NCI-H2171 treated with DMSO at 0.1 percent for 48 hours (cell line): ENCODE data around the gene C3.

Experiments used
- DNase-seq: peaks from one replicate; lab custom pipeline; 2025; lab: John Stamatoyannopoulos, UW

C3 gene

DNA sequence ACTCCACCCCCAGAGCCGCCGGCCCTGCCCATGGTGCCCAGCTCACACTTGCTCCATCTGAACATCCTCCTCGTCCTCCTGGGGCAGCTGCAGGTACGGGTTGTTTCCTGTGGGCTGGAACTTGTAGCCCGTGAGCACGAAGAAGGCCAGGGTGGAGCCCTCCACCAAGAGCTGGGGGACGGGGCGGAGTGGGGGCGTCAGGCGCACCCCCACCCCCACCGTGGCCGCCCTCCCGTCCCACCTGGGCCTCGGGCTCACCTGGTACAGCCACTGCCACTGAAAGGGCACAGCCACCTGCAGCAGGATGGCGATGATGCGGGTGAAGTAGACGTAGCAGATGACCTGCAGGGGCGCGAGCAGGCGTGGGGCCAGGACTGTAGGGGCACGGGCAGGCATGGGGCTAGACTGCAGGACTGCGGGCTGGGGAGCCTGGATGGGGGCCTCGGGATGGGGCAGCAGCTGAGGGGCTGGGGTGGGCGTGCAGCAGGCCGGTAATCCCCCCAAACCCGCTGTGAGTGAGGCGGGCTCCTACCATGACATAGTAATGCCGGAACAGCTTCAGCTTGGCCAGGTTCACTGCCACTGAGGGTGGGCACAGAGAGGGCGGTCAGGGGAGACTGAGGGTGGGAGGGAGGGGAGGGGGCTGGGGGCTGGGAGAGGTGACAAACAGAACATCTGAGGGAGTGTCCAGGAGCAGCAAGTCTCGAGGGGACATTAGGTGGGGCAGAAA lies 10.7 kb upstream of the C3 start:
- DNase-seq = no peak

DNA sequence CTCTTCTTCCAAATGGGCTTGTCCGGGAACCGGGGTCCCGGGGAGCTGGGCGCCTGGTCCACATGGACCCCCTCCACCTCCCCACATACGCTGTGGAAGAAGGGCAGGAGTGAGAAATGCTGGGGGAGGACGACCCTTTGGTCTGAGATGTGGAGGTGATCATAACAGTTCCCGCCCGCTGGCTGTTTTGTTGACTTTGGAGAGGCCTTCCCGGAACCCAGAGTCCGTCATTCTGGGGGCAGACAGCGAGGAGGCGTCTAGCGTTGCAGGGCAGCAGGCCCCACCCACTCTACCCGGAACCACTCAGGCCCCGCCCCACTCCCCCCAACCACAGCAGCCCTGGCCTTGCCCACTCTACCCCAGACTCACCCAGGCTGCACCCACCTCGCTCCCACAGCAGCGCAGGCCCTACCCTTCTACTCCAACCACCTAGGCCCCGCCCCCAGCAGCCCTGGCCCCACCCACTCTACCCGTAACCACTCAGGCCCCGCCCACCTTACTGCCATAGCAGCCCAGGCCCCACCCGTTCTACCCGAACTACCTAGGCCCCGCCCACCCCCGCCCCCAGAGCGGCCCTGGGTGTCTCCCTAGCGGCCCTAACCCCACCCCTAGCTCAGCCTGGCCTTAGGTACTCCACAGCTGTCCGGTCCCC lies 9.8 kb upstream of the C3 start:
- no peak for DNase-seq

DNA sequence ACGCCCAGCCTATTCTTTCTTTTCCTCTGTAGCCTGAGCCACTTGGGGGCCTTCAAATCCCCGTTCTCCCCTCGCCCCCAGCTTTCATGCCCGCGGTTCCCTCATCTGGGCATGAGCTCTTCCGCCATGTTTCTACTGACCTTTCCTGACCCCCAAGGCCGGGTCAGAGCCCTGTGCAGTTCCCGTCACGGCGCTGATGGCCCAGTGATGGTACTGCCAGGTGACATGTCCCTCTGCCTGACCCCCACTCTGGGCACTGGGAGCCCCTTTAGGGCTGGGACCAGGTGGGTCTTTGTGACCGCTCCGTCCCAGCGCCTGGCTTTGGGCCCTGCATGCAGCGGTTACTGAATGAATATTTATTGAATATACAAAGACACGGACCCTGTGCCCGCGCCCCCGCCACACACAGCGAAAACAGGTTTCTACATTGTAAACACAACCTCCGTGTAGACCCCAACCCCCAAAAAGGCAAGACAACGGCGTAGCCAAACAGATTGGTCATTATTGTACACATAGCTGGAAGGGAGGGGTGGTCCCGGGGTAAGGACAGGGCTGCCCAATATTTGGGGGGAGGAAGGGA lies 9.2 kb upstream of the C3 start:
- no peak for DNase-seq

DNA sequence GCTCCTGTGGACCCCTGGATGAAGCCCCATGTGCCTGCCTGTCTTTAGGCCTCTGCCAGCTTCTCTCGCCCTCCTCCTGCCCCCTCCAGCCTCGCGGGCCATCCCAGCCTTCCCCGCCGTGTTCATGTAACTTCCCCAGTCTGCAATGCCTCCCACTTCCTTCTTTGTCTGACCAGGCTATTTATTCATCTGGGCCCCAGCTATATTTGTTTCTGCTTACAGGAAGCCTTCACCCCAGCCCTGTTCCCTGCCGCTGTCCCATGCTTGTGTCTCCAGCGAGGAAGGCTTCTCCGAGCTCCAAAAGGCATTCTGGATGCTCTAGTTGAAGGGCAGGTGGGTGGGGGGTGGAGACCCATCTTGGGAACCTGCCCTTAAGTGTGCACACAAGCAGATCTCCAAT lies 7.9 kb upstream of the C3 start:
- no peak for DNase-seq

DNA sequence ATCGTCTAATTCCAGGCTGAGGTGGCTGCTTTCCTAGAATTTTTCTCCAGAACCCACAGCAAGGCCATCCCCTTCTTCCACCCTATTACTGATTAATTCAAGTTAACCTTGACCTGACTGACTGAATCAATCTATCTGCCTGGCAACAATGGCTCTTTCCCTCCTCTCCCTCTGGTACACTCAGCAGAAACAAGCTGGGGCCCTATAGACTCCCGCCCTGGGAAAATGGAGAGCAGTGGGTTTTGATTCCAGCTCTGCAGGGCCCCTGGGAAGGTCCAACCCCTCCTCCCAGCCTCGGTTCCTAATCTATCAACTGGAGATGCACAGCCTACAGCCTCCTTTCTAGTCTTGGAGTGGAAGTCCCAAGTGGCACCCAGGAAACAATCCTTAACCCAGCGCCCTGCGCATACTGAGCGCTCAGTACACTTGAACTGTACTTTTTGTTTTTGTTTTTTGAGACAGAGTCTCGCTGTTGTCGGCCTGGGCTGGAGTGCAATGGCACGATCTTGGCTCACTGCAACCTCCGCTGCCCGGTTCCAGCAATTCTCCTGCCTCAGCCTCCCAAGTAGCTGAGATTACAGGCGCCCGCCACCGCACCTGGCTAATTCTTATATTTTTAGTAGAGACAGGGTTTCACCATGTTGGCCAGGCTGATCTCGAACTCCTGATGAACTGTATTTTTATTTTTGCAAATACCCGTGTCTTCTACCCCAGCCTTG lies 5.2 kb upstream of the C3 start:
- no peak for DNase-seq

DNA sequence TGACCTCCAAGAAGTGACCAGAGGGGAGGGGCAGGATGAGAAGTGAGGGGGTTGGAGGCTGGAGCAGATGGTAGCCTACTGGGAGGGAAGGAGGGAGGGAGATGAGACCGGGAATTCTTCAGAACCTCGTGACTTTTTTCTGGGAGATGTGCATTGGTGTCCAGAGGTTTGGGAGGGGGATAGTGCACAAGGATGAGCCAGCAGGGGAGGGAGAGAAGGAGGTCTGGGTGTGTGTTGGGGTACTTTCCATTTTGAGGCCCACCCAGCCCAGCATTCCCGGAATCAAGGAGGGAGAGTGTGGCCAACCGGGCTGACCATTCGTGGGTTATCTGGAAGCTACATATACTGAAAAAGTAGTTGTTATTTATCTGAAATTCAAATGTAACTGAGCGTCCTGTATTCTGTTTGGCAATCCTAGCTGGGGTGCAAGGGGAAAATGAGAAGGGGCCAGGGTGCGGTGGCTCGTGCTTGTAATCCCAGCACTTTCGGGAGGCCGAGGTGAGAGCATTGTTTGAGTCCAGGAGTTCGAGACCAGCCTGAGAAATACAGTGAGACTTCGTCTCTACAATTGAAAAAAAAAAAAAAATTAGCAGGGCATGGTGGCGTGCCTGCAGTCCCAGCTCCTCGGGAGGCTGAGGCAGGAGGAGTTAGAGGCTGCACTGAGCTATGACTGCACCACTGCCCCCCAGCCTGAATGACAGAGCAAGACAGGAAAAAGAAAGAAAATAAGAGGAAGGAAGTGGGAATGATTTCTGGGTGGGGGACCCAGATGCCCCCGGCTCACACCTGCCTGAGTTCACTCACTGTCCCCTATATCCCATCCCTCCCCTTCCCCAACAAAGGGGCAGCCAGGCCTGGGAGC lies 4.4 kb upstream of the C3 start:
- no peak for DNase-seq

DNA sequence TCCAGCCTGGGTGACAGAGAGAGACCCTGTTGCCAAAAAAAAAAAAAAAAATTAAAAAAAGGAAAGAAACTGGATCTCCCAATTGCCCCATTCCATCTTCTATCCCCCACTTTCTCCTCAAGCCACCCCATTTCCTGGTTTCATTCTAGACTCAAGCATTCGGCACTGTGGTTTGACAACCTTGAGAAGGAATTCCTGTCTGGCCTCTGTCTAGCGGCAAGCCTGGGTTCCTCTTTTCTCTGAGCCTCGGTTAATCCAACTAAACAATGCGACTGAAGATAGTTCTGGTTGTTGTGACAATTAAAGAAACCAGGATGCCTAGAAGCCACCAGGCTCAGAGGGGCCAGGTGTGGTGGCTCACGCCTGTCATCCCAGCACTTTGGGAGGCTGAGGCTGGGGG lies 3.3 kb upstream of the C3 start:
- DNase-seq = no peak

DNA sequence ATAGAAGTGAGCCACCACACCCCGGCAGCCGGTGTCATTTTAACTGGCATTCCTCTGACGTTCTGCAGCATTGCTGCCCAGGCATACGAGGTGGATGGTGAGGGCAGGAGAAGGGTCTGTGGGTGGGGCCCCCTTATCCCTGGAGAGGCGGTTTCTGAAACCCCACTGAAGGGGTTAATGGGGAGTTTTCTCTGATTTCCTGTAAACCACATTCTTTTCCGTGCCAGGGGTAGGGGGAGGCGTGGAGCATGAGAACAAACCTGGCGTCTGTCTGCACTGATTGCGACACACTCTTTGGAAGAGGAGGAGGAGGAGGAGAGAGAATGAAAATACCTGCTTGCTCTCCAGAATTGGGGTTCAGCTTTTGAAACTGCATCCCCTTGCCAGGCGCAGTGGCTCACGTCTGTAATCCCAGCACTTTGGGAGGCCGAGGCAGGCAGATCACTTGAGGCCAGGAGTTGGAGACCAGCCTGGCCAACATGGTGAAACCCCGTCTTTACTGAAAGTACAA lies 2.7 kb upstream of the C3 start:
- DNase-seq = no peak

DNA sequence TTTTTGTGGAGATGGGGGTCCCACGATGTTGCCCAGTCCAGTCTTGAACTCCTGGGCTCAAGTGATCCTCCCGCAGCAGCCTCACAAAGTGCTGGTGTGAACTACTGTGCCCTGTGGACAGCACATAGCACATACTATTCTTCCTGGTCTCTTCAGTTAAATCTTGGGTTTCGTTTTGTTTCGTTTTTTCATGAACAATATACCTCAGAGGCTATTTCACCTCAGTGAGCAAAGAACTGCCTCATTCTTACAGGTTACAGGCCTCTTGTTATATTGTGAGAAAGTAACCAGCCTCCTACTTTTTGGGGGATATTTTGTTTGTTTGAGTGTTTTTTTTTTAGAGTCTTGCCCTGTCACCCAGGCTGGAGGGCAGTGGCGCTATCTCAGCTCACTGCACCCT lies 1.3 kb upstream of the C3 start:
- no peak for DNase-seq

DNA sequence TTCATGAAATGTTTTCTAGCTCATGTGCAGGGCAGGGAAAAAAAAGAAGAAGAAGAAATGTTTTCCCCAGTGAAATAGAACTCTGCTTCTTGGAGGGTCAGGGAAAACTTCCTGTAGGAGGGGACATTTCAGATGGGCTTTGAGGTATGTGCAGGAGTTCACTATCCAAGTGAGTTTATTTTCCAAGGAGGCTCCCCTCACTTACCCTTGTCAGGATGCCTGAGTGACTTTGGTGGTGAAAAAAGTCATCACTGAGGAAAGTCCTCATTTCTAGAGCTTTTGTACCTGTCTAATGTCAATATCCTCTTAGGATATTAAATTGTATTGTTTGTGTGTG lies 656 bp upstream of the C3 start:
- DNase-seq = no peak

DNA sequence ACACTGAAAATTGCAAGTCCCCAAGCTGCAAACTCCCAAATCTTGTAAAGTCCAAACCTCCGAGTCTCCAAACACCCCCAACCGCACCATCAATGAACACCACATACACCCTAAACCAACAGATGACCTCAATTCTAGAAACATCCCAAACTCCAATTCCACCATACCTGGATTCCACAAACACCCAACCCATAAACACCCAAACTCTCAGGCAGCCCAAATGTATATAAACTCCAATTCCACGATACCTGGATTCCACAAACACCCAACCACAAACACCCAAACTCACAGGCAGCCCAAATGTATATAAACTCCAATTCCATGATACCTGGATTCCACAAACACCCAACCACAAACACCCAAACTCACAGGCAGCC lies 470 bp downstream of the C3 start:
- no peak for DNase-seq

DNA sequence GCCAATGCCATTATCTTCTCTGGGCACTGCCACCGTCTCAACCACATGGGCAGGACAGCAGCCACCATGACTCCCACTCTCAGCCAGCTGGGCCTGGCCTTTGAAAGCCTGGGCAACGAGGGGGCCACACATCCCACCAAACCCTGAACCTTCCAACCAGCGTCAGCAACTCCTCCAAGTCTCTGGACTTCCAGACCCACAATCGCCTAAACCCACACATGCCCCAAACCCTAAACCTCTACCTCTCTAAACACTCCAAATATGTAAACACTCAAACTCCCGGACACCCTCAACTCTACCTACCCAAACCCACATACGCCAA lies 949 bp downstream of the C3 start:
- DNase-seq = no peak

DNA sequence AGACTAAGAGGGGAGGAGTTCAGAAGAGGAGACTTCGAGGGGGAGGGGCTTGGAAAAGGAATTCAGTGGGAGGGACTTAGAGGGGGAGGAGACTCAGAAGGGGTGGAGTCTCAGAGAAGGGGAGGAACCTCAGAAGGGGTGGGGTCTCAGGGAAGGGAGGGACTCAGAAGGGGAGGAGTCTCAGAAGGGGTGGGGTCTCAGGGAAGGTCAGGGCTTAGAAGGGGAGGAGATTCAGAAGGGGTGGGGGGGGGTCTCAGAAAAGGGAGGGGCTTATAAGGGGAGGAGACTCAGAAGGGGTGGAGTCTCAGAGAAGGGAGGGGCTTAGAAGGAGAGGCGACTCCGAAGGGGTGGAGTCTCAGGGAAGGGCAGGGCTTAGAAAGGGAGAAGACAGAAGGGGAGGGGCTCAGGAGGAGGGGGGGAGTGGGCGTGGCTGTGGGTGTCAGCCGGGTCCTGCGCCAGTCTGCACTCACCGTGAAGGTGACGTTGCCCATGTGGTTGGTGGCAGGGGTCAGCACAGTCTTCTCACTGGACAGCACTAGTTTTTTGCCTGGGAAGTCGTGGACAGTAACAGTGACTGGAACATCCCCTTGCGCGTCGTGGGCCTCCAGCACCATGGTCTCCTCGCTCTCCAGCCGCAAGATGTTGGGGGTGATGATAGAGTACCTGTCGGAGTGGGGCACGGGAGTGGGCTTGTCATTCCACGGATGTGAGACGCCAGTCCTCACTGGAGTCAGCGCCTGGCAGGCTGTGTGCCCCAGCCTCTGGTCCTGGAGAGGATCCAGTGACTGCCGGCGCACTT lies 1.5 kb downstream of the C3 start:
- DNase-seq = no peak

DNA sequence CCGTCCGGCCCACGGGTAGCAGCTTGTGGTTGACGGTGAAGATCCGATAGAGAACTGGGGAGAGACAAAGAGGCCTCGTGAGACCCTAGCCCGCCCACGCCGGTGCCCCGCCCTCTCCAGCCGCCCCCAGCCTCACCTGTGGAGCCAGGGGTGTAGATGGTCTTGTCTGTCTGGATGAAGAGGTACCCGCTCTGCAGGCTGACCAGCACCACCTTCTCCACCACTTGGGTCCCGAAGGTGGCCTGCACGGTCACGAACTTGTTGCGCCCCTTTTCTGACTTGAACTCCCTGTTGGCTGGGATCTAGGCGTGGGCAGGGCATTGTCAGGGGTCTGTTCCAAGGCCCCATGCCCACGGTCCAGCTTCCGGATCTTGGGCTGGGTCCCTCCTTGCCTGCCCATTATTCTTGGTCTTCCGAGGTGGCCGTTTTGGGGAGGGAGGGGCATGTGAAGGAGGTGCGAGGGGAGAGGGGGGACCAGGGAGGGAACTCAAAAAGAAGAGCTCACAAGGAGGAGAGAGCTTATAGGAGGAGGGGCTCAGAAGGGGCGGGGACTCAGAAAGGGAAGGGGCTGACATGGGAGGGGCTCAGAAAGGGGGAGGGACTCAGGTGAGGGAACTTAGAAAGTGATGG lies 2.2 kb downstream of the C3 start:
- DNase-seq = no peak

DNA sequence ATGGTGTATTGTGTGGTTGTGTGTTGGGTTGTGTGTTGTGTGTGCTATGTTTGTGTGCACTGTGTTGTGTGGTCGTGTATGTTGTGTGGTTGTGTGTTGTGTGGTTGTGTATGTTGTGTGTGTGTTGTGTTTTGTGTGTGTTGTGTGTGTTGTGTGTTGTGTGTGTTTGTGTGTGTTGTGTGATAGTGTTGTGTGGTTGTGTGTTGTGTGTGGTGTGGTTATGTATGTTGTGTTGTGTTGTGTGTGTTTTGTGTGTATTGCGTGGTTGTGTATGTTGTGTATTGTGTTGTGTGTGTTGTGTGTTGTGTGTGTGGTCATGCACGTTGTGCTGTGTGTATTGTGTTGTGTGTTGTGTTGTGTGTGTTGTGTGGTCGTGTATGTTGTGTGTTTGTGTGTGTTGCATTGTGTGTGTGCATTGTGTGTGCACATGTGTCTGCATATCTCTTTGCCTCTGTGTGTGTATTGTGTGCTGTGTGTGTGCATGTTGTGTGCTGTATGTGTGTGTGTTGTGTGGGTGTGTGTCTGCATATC lies 2.9 kb downstream of the C3 start:
- no peak for DNase-seq

DNA sequence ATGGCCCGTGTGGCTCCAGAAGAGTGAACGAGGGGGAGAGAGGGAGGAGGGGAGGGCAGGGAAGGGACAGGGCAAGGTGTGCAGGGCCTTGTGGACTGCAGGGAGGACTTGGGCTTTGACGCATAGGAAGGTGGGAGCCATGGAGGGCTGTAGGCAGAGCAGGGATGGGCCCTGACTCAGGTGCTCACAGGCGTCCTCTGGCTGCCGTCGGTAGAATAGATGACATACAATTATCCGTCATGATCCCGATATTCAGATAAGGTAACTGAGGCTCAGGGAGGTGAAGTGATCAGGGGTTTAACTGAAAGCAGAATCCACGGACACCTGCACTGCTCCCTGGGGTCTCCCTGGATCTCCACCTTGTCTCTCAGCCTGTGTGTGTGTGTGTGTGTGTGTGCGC lies 3.4 kb downstream of the C3 start:
- no peak for DNase-seq

DNA sequence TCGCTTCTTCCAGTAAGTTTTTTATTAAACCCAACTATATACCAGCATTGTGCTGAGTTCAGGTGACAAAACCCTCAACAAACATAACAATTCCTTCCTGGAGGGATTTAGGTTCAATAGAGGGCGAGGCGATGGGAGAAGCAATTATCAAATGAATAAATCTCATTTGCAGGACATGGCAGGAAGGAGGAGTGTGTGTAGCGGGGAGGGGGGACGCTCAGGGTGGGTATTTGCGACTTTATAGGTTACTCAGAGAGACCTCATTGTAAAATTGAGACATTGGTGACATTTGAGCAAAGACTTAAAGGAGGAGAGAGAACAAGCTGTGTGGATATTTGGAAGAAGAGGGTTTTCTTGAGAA lies 3.9 kb downstream of the C3 start:
- no peak for DNase-seq

DNA sequence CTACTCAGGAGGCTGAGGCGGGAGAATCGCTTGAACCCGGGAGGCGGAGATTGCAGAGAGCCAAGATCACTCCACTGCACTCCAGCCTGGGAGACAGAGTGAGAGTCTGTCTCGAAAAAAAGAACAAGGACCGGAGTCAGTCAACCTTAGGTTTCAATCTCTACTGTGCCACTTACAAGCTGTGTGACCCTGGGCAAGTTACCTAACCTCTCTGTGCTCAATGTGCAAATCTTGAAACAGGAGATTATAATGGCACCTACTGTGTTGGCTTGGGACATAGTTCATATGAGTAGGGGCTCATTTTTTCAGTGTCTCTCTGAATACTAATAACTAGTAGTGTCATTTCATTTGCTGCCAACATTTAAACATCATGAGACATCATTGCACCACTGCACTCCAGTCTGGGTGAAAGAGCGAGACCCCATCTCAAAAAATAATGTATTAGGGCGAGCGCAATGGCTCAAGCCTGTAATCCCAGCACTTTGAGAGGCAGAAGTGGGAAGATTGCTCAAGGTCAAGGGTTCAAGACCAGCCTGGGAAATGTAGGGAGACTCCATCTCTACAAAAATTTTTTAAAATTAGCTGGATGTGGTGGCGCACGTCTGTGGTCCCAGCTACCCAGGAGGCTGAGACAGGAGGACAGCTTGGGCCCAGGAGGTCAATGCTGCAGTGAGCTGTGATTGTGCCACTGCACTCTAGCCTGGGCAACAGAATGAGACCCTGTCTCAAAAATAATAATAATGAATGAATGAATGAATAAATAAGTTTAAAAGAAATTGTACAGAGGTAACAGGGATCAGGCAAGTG lies 5.5 kb downstream of the C3 start:
- DNase-seq = no peak

DNA sequence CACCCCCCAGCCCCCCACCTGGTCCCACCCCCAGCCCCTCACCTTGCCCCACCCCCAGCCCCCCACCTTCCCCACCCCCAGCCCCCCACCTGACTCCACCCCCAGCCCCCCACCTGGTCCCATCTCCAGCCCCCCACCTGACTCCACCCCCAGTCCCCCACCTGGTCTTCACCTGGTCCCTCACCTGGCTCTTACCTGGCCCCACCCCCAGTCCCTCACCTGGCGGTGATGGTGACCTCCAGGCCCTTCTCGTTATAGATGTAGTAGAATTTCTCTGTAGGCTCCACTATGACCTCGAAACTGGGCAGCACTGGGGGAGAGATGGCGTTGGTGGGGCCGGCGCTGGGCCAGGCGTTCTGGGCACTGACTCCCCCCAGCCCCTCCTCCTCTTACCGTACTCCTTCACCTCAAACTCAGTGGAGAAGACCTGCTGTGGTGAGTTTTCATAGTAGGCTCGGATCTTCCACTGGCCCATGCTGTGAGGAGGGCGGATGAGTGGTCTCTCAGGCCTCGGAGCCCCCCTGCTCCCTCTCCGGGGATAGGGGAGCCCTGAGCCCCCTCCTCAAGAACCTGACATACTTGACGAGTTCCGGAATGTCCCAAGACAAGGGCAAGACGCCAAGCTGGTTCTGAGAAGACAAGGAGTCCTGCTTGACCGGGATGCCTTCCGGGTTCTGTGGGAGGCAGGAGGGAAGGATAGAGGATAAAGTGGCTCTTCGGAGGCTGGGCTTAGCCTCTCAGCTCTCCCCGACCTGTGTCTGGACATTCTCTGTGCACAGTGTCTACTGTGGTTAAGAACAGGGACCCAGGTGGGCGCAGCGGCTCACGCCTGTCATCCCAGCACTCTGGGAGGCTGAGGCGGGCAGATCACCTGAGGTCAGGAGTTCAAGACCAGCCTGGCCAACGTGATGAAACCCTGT lies 6.4 kb downstream of the C3 start:
- no peak for DNase-seq
